Measurements from ENCODE around the gene NPW. TPM values are rescaled to one million over a fixed set of nuclear protein-coding genes. Genes with fewer than 3 reads are reported as not detected.

NPW gene
- total and polyA plus RNA-seq, 2 donors (not counting 3 experiments of a cell fraction or from before 2014, with no cell fraction given): 0.84 to 3.3 TPM

GRCh38 chr16:1982013-1982433 is 37.6 kb upstream of the NPW start:
- no peak overlapping the region for H3K9ac ChIP-seq (replicated peaks; ENCODE audit: extremely low read depth, insufficient read depth, low read length)
- H3K9me1 ChIP-seq (replicated peaks; ENCODE audit: control insufficient read depth, extremely low read depth, insufficient read depth, low read length): no peaks in the 10 kb centered on the region
- H3K4me2 ChIP-seq (ENCODE audit: insufficient read depth, low read length): no peak overlapping the region
- no peak for FAIRE-seq
- H3K27ac ChIP-seq (ENCODE audit: insufficient read depth, low read depth, low read length): no peak overlapping the region
- CTCF ChIA-PET: interaction anchor here (5.0 kb wide), 1 partner anchor 159 kb away, joined by 21 read pairs; no protein-coding TSS in a partner anchor
- DNase-seq (ENCODE audit: low read depth, low spot score): no peak
- peaks cover 15% of the 10 kb centered on the region for H3K4me1 ChIP-seq (ENCODE audit: control insufficient read depth, extremely low read depth, insufficient read depth, low read length)
- H3K9me3 ChIP-seq (replicated peaks; ENCODE audit: control insufficient read depth, insufficient read depth, low read length): no peaks in the 10 kb centered on the region
- no TSS peak for BruUV-seq (replicated peaks)
- TF ChIP-seq FOS (IDR thresholded peaks at IDR 0.05; ENCODE audit: borderline replicate concordance, insufficient read depth, low read length) (no peak), JUN (IDR thresholded peaks at IDR 0.05; ENCODE audit: borderline replicate concordance, insufficient read depth, insufficient read length, low read depth) (no peak), MAX (IDR thresholded peaks at IDR 0.05; ENCODE audit: insufficient read depth, insufficient read length) (no peak), POLR2AphosphoS5 (IDR thresholded peaks at IDR 0.05; ENCODE audit: insufficient read depth, low read depth, low read length) (no peak)
- H2AFZ ChIP-seq (ENCODE audit: low read depth, low read length): no peak overlapping the region
- H3K4me3 ChIP-seq (replicated peaks in 1 of 3; ENCODE audit: insufficient read depth in 1 of 3, low read depth in 1 of 3, low read length in 3 of 3): no peak overlapping the region
- POLR2A ChIA-PET: interaction anchor here (1.5 kb wide), 1 partner anchor 17 kb away, joined by 5 read pairs; the partner anchor contains the start of gene RPS2
- intact Hi-C loops (cut with micrococcal nuclease): no loop called here
- dilution Hi-C loops (cut with MboI; ENCODE audit: extremely low pct_ligation_motif_present, low sequenced_read_pairs): no loop called here
- peaks cover 5% of the 10 kb centered on the region for H3K79me2 ChIP-seq (ENCODE audit: control insufficient read depth, insufficient read depth, low read length)
- peaks cover 0 to 18% of the 10 kb centered on the region in 2 experiments for H3K36me3 ChIP-seq (ENCODE audit: control insufficient read depth in 2 of 2, extremely low read depth in 1 of 2, insufficient read depth in 2 of 2, low read length in 2 of 2)
- peaks cover 35 to 41% of the 10 kb centered on the region in 2 experiments for H3K27me3 ChIP-seq (ENCODE audit: control insufficient read depth in 2 of 2, insufficient read depth in 2 of 2, low read length in 2 of 2)
- H4K20me1 ChIP-seq (replicated peaks; ENCODE audit: control insufficient read depth, extremely low read depth, insufficient read depth, low read length): no peaks in the 10 kb centered on the region

DNA sequence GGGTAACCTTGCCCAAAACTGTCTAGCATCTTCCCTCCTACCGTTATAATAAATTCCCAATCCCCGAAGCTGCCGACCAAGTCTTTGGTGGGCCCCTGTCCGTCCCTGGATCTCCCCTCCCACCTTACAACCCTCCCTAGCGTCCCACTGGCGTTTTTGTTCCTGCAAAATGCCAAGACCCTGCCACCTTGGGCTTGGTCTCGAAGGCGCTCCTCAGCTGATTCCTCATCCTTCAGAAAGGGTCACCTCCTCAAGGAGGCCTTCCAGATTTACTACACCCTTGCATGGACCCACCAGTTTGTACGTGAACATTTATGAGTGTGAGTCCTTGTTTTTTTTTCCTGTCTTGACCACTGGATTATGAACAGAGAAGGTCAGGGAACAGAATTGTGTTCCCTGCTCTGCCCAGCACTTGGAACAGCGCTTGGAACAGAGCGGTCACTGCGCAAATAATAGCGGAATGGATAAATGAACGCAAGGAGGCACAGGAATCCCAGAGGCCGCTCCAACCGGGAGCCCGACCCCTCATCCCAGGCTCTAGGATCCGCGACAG is 36.5 kb upstream of the NPW start:
- Histone ChIP-seq H3K9ac (replicated peaks; ENCODE audit: extremely low read depth, insufficient read depth, low read length) (no peak overlapping the region), H4K20me1 (replicated peaks; ENCODE audit: control insufficient read depth, extremely low read depth, insufficient read depth, low read length) (no peaks in the 10 kb centered on the region), H3K27ac (ENCODE audit: insufficient read depth, low read depth, low read length) (no peak overlapping the region), H3K36me3 (ENCODE audit: control insufficient read depth in 2 of 2, extremely low read depth in 1 of 2, insufficient read depth in 2 of 2, low read length in 2 of 2) (peaks cover 0 to 10% of the 10 kb centered on the region in 2 experiments), H3K4me3 (replicated peaks in 1 of 3; ENCODE audit: insufficient read depth in 1 of 3, low read depth in 1 of 3, low read length in 3 of 3) (peak overlapping the region in 2 of 3 experiments; percentile 24 to 75), H3K4me2 (ENCODE audit: insufficient read depth, low read length) (peak overlapping the region; percentile 65), H3K79me2 (ENCODE audit: control insufficient read depth, insufficient read depth, low read length) (peaks cover 5% of the 10 kb centered on the region), H3K9me3 (replicated peaks; ENCODE audit: control insufficient read depth, insufficient read depth, low read length) (no peaks in the 10 kb centered on the region), H3K27me3 (ENCODE audit: control insufficient read depth in 2 of 2, insufficient read depth in 2 of 2, low read length in 2 of 2) (peaks cover 35 to 41% of the 10 kb centered on the region in 2 experiments), H2AFZ (ENCODE audit: low read depth, low read length) (peak overlapping the region; percentile 90), H3K4me1 (ENCODE audit: control insufficient read depth, extremely low read depth, insufficient read depth, low read length) (peaks cover 15% of the 10 kb centered on the region), H3K9me1 (replicated peaks; ENCODE audit: control insufficient read depth, extremely low read depth, insufficient read depth, low read length) (no peaks in the 10 kb centered on the region)
- dilution Hi-C loops (cut with MboI; ENCODE audit: extremely low pct_ligation_motif_present, low sequenced_read_pairs) (no loop called here), intact Hi-C loops (cut with micrococcal nuclease) (no loop called here)
- no TSS peak for BruUV-seq (replicated peaks)
- ChIA-PET POLR2A (interaction anchor here (1.5 kb wide), 1 partner anchor 18 kb away, joined by 5 read pairs; the partner anchor contains the start of gene RPS2), CTCF (interaction anchor here (5.0 kb wide), 1 partner anchor 158 kb away, joined by 21 read pairs; no protein-coding TSS in a partner anchor)
- DNase-seq (ENCODE audit: low read depth, low spot score): no peak
- FAIRE-seq: no peak
- TF ChIP-seq JUN (IDR thresholded peaks at IDR 0.05; ENCODE audit: borderline replicate concordance, insufficient read depth, insufficient read length, low read depth) (no peak), POLR2AphosphoS5 (IDR thresholded peaks at IDR 0.05; ENCODE audit: insufficient read depth, low read depth, low read length) (no peak), EZH2 (IDR thresholded peaks at IDR 0.05; ENCODE audit: borderline replicate concordance, low read depth, low read length, severe bottlenecking) (no peak), MYC (IDR thresholded peaks at IDR 0.05; ENCODE audit: low read depth, low read length) (no peak), GATA2 (IDR thresholded peaks at IDR 0.05; ENCODE audit: insufficient read depth, insufficient read length, low read depth, low read length) (no peak), FOS (IDR thresholded peaks at IDR 0.05; ENCODE audit: borderline replicate concordance, insufficient read depth, low read length) (no peak), MAX (IDR thresholded peaks at IDR 0.05; ENCODE audit: insufficient read depth, insufficient read length) (no peak)
